ENCODE data around the gene YAE1.

DNA sequence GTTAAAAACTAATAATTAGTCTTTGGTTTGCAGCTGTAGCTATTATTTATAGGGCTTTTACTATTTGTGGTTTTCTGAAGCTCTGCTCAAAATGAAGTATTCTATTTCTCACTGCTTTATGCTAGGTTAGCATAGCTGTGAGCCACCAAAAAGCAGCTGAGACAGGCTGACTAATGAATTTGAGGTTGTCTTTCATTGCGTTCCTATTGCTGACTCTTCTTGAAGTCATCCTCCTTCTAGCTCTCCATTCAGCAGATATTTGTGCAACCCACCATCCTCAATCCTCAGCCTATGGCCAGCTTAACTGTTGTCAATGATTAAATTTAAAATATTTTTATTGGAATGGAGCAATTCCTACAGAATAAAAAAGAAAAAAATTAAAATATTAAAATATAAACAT is 55.1 kb downstream of the YAE1 start:
- no peak for TF ChIP-seq CTCF (IDR thresholded peaks at IDR 0.05)
- no peak for TF ChIP-seq POLR2A (IDR thresholded peaks at IDR 0.05)
